ENCODE results near the gene SOCS7. TPM values are rescaled to one million over a fixed set of nuclear protein-coding genes. Genes with fewer than 3 reads are reported as not detected.

Gene SOCS7
- total RNA-seq, 2 donors from 2014 or later: 14.6 to 61.9 TPM

- peak overlapping the region; percentile 21 to 28 for H3K4me3 ChIP-seq
- H3K4me1 ChIP-seq (replicated peaks): peaks cover 5% of the 10 kb centered on the region
- H3K27ac ChIP-seq: peak overlapping the region; percentile 47 to 74
- H3K27me3 ChIP-seq (replicated peaks; ENCODE audit: insufficient read depth): no peaks in the 10 kb centered on the region
- TF ChIP-seq CTCF (IDR thresholded peaks at IDR 0.05) (peak in 1 of 4 experiments; percentile 6), POLR2A (IDR thresholded peaks at IDR 0.05) (peak; percentile 87), POLR2AphosphoS5 (IDR thresholded peaks at IDR 0.05) (peak; percentile 65)
- H3K9me3 ChIP-seq: no peaks in the 10 kb centered on the region
- intact Hi-C loops (cut with DNase I): no loop called here
- WGBS: 9% methylated on average over 9 of the region's 12 CpGs
- peak; percentile 84 for DNase-seq (ENCODE audit: low spot score)
- H3K36me3 ChIP-seq: no peaks in the 10 kb centered on the region
Observed at GRCh38 chr17:38454532-38454931, 102.9 kb downstream of the SOCS7 start.

Other genes starting within 250 kb of the SOCS7 start
- not detected for gene TBC1D3E, start 223.9 kb upstream of the SOCS7 start, total RNA-seq
- gene TBC1D3, start 159.3 kb upstream of the SOCS7 start, total RNA-seq: not detected
- gene MRPL45, start 54.7 kb upstream of the SOCS7 start, total RNA-seq: 10 to 100 TPM; 24.7 to 37.3 TPM
- gene GPR179, start 7.9 kb upstream of the SOCS7 start, total RNA-seq: under 1 TPM; 0.14 to 0.40 TPM
- 100 to 1,000 TPM in 1 of 2 donors, 10 to 100 TPM in 1; 27.3 to 204 TPM for gene ARHGAP23, start 76.6 kb downstream of the SOCS7 start, total RNA-seq

Measured in prostate gland (tissue), 2 donors.